Measurements from ENCODE around the gene RAB28. TPM values are rescaled to one million over a fixed set of nuclear protein-coding genes. Genes with fewer than 3 reads are reported as not detected.

Gene RAB28
- total RNA-seq, 1 experiment from 2014 or later = 19.8 TPM

- TF ChIP-seq CTCF (conservative IDR thresholded peaks at IDR 0.05) = no peak
Observed at GRCh38 chr4:13386405-13387107, 97.6 kb downstream of the RAB28 start.

More at GRCh38 chr4:13386405-13387107, 97.6 kb downstream of the RAB28 start:
- Histone ChIP-seq H4K8ac (replicated peaks; ENCODE audit: insufficient read length, low read depth, low read length) (no peak overlapping the region), H2BK5ac (ENCODE audit: insufficient read length, low read length) (no peak overlapping the region), H3K56ac (ENCODE audit: insufficient read length, low read depth, low read length) (no peak overlapping the region), H3K23me2 (ENCODE audit: insufficient read length, low read depth, low read length, poor library complexity, severe bottlenecking) (no peaks in the 10 kb centered on the region), H2BK20ac (ENCODE audit: low read depth, low read length, poor library complexity, severe bottlenecking) (no peak overlapping the region), H2BK15ac (ENCODE audit: low read depth, low read length) (no peak overlapping the region), H3K79me1 (ENCODE audit: insufficient read depth, low read depth, low read length, poor library complexity, severe bottlenecking) (no peaks in the 10 kb centered on the region), H3K79me2 (ENCODE audit: insufficient read depth, low read length) (no peaks in the 10 kb centered on the region), H3K27me3 (ENCODE audit: insufficient read depth, low read length) (no peaks in the 10 kb centered on the region), H3K14ac (ENCODE audit: insufficient read depth, low read length) (no peak overlapping the region), H3K18ac (ENCODE audit: insufficient read length, low read depth, low read length) (no peak overlapping the region), H3K4ac (ENCODE audit: low read depth, low read length) (no peak overlapping the region), H2AK5ac (ENCODE audit: insufficient read length, low read length) (no peak overlapping the region), H4K20me1 (ENCODE audit: control insufficient read depth, insufficient read depth, insufficient read length) (no peaks in the 10 kb centered on the region), H2AFZ (ENCODE audit: low read length) (no peak overlapping the region), H2BK120ac (ENCODE audit: low read depth, low read length, poor library complexity, severe bottlenecking) (no peak overlapping the region), H4K5ac (ENCODE audit: insufficient read length, low read depth, low read length) (no peak overlapping the region), H3T11ph (ENCODE audit: low read length) (no peak overlapping the region), H3K4me1 (ENCODE audit: insufficient read depth, low read length) (no peaks in the 10 kb centered on the region), H4K91ac (ENCODE audit: insufficient read length, low read depth, low read length) (no peak overlapping the region), H3K23ac (ENCODE audit: insufficient read length, low read depth, low read length) (no peak overlapping the region), H3K27ac (ENCODE audit: insufficient read length, low read depth, low read length) (no peak overlapping the region), H2BK12ac (ENCODE audit: insufficient read length, low read depth, low read length) (no peak overlapping the region), H3K4me2 (ENCODE audit: insufficient read depth, insufficient read length, low read length) (no peak overlapping the region), H3K9me3 (ENCODE audit: control insufficient read depth, low read depth, low read length) (no peaks in the 10 kb centered on the region), H3K9ac (ENCODE audit: extremely low read depth, insufficient read length, low read length) (no peak overlapping the region)
- Mint-ChIP-seq H3K4me1 (peaks cover 5 to 6% of the 10 kb centered on the region in 2 experiments; a peak in 2 of 4 replicates), H3K9me3 (peaks cover 1 to 4% of the 10 kb centered on the region in 2 experiments; a peak in 3 of 5 replicates), H3K4me3 (no peak overlapping the region), H3K27me3 (ENCODE audit: low read depth) (no peaks in the 10 kb centered on the region), H3K36me3 (ENCODE audit: insufficient read depth in 1 of 3, low read depth in 3 of 3) (peaks cover under 1 to 8% (median 6%) of the 10 kb centered on the region in 3 experiments; a peak in 5 of 7 replicates), H3K27ac (no peak overlapping the region)
- DNase-seq = no peak
